ENCODE results near the gene SNRNP200.

The SNRNP200 gene

GRCh38 chr2:96273763-96274162, 31.6 kb downstream of the SNRNP200 start:
- no peak for DNase-seq

DNA sequence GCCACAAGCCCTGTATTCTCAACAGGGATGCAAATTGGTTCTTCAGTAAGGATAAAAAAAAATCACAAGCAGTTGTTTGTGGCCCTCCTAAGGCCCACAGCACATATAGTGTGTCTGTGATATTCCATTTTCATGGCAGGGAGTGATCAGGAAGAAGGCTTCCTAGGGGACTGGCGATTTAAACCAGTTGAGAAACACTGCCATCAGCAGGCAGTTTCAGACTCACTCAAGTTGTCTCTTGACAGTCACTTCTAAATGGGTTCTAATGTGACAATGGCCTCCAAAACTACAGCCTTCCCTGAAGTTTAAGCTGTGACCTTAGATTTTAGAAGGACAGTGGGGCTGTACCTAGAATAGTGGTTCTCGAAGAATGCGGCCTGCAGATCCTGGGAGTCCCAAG, 33.4 kb downstream of the SNRNP200 start:
- DNase-seq: peak; percentile 25 to 34

GRCh38 chr2:96267159-96267971, 38.0 kb downstream of the SNRNP200 start:
- peak; percentile 41 to 59 for DNase-seq

DNA sequence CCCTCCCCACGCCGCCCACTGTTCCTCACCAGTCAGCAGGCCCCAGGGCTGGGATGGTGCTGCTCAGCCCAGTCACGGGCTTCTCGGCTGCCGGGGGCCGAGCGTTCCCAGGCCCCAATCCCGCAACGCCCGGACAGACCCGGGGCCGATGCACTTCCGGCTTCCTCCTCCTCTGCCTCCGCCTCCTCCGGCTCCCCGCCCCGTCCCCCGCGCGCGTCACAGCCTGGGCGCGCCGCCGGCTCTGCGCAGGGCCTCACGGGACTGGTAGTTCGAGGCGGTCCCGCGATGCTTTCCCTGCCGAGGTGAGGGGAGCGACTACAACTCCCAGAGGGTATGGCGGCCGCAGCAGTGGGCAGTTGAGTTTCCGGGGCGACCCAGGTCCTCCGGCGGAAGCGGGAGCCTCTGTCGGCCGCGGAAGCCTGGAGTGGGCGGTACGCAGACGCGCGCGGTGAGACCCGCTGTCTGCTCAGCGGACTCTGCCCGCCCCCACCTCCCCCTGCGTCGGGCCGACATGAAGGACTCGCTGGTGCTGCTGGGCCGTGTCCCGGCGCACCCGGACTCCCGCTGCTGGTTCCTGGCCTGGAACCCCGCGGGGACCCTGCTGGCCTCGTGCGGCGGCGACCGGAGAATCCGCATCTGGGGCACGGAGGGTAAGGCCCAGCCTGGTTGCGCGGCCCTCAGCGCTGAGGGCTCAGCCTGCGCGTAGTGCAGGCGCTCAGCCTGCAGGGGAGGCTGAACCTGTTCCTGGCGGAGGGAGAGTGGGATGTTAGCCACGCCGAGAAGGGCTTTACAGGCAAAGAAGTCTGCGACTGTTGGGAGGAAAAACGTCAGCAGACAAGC, 39.3 kb downstream of the SNRNP200 start, which contains the start of the genes CIAO1 and TMEM127:
TSS of gene CIAO1 (plus strand) at position 386 of the 840 bp plus-strand sequence. CDS start at position 512, 126 bp downstream.
TSS of gene TMEM127 (minus strand) at position 158 of the 840 bp plus-strand sequence. CDS start 616 bp downstream, outside the sequence.
- peak; percentile 97 to 98 for DNase-seq

- peak in 1 of 2 experiments; percentile 37 for DNase-seq
These were observed 40.0 kb downstream of the SNRNP200 start for GRCh38 chr2:96265349-96265839.

DNA sequence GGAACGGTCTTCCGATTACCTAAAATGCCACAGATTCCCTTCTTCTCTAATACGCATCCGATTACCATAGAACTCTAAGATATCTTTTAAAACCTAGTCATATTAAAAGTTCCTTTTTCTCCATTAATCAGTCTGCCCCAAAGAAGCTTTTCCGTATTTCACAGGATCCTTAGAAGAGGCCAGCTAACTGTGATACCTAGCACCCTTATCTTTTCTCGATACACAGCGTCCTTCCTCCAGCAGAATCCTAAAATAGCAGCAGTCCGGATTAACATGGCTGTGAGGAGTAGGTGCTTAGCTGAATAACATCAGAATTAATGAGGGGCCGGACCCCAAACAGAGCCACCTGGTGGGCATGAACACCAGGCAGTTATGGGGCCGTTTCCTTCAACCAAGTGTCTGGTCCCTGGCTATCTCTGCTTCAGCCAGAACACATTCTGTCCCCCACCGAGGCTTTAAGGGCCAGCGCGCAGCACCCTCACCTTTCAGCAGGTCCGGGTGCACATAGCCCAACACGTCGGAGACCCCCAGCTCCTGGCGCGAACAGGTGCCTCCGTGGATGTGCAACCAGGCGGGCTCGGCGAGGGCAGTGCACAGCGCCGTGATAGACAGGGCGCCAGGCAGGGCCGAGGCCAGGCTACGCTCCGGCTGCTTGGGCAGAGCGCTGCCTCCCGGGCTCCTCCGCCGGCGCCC, 40.5 kb downstream of the SNRNP200 start:
- peak; percentile 60 to 79 for DNase-seq

- DNase-seq: no peak
These were observed 41.3 kb downstream of the SNRNP200 start for GRCh38 chr2:96264086-96264485.

GRCh38 chr2:96262306-96262705, 43.0 kb downstream of the SNRNP200 start:
- no peak for DNase-seq

DNA sequence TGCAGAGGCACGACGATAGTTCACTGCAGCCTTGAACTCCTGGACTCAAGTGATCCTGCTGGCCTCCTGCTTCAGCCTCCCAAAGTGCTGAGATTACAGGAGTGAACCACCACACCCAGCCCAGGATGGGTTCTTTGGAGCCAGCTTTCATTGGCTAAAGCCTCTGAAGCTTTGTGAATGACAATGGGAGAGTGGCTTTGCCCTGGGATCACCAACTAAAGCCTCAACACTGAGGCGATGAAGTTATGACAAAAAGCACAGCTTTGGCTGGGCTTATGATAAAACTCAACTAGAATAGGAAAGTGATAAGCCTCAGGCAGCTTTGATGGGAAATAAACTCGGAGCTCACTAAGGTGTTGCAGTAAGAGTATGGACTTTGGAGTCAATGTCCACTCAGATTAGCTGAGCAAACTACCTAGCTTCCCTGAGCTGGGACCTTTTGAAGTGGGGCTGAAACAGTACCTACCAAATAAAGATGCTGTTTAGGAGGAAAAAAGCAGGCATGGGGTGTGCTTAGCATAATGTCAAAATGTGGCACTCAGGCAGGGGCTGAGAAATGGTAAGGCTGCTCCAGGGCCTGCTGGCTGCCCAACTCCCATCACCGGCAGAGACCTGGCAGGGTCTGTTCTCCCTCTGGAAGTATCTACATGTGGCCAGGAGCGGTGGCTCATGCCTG, 43.9 kb downstream of the SNRNP200 start:
- DNase-seq: no peak

DNA sequence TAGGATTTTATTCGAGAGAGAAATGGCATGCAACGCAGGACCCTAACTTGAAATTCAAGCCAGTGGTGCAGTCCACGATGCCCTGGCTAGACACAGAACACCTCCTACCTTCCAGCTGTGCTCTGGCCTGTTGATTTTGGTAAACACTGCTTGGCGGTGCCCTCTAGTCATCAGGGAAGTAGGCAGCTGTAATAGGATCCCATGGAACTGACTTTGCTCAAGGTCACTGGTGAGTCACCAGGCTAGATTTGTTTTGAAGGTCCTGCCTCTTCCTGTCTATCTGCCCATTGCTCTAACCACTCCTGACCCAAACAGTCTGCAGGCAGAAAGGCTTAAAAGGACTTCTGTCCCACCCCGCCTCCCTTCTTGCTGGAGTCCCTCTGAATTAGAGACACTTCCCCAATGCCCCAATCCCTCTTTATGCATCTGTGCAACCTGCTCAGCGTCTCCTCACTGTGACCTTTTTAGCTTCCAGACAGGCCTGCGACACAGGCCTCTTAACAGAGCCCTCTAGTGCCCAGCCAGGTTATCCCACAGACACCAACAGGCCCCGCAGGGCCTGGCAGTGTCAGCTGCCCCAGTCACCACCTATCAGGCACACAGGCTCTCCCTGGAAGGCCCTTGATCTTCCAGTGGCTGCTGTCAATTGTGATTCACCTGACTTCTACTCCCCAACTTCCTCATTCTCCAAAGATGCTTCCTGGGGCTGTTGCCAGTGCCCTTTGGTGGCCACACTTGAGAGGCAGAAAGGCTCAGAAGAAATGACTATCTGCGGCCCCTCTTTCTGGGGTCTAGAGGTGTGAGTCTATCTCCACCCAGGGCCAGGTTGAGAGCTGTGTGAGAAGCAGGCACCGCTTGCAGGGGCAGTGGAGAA, 44.7 kb downstream of the SNRNP200 start:
- DNase-seq: peak; percentile 80 to 90

DNA sequence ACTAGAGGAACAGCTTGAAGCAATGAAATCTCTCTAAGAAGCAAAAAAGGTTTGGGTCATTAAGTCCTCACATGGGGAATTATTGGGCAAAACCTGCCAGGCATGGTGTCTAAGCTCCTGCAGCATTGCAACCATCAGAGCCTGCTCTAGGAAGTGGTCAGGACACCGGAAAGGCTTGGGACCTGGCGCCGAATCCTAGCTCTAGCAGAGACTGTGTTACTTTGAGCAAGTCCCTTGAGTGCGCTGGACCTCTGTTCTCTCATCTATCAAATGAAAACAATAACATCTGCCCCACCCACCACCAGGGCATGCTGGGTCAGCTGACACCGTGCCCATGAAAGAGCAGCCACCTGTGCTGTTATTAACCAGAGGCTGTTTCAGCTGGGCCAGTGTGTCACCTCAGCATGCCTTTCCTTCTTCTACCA, 45.8 kb downstream of the SNRNP200 start:
- DNase-seq: no peak

DNA sequence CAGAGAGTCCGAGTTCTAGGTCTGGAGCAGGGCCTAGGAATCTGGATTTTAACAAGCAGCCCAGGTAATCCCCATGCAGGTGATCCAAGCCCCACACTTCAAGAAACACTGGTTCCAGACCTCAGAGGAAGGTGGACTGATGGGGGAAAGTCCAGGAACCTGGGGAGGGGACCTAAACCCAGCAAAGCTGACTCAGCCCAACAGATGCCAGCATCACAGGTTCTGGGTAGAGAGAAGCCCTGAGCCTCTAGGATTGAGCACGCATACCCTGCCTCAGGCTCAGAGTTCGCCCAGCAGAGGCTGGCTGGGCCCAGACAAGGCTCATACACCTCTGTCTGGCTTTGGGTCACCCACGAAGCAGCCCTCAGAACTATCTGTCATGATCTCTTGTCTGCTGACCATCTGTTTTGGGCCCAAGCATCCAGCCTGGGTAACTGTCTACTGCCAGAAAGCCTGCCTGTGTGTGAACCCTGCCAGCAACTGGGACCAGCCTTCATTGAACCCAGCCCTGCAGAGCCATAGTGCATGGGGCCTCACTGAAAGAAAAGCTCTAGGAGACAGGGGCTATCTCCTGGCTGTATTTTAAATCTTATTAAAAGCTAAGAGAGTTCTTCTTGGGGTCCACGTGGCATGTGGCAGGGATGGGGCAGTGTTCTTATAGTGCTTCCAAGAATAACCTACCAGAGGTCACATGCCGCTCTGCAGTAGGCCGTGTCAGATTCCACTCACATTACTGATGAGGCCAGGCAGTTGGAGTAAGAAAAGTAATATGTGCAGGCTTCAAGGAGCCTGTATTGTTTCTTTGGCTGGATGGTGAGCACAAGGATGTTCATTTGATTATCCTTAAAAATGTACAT, 47.0 kb downstream of the SNRNP200 start:
- DNase-seq: no peak

GRCh38 chr2:96257744-96258143, 47.6 kb downstream of the SNRNP200 start:
- DNase-seq: peak; percentile 26 to 41

GRCh38 chr2:96256611-96257113, 48.7 kb downstream of the SNRNP200 start:
- DNase-seq: peak; percentile 73 to 82

- peak; percentile 74 to 80 for DNase-seq
These were observed 50.8 kb downstream of the SNRNP200 start for GRCh38 chr2:96254571-96254970.

GRCh38 chr2:96253006-96253405, 52.3 kb downstream of the SNRNP200 start:
- no peak for DNase-seq

DNA sequence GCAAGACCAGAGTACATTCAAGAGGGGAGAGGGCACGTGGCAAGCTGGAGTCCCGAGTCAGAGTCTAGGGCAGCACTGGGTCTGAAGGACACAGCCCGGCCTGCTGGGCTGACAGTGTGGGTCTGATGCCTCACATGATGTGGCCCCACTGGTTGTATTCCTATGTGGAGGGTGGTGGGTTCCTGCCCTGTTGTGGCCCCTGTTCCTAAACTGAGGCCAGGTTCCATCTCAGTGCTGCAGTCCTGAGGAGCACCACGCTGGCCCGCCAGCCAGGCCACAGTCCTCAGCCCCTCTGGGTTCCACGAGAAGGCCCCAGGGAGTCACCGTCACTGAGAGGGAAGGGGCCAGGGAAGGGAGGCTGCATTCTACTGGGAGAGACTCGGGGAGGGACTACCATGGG, 52.8 kb downstream of the SNRNP200 start:
- no peak for DNase-seq

DNA sequence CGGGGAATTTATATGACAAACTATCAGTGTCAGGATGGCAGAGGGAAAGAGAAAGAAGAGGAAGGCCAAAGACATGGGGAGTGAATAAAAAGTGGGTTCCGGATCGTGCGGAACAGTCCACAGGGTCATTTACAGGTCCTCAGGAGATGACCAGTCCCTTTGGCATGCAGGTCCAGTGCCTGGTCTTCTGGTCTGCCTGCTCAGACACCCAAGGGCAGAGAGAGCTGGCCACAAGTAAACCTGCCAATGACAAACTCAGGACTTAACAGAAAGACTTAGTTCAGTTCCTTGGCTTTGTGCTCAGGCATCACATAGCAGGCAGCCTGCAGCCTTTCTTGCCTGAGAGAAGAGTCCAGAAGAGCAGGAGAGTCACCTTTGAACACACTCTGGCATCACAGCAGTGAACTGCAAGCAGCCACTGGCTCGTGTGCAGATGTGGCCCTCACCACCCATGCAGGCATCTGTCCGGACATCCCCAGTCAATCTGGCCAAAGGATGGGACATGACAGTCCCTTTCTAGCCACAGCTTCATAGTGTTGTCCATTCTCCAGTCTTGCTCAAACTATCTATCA, 53.5 kb downstream of the SNRNP200 start:
- DNase-seq: no peak

DNA sequence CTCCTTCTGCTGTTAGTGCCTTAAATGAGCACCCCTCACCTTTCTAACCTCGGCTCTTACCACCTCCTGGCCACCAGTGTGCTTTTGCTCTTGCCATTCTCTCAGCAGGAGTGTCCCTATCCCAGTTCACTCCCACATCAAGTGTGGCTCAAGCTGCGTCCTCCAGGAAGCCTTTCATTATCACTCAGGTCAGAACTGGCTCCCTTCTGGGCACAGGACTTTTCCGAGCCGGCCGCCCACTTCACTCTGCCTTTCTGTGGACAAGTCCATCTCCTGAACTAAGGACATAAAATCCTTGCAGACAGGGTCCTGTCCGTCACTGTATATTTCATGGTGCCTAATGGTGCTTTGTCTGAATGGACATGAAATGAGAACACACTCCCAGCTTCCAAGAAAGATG, 55.2 kb downstream of the SNRNP200 start:
- DNase-seq: no peak

DNA sequence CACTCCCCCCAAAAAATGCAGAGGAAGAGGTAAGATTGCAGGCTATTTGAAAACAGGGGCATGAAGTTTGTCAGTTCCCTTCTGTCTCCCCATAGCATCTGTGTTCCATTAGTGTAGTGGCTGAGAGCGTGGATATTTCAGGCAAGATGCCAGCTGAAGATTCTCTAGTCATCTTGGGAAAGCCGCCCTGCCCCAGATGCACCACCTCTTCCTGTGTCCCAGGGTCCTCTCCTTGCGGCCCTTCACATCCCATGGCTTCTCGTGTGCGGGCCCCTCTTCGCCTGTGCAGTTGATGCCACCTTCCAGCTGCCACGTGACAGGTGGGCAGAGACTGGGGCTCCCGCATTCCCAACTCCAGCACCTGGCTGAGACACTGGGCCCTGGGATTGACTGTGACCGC, 55.7 kb downstream of the SNRNP200 start:
- DNase-seq: no peak

Data from Kasumi-1 (cell line).